GM12865 (cell line): ENCODE results near the gene CYP1B1.
A peak's percentile ranks its signal among the peaks of the same experiment; 100 is the strongest.
"Not testable (repeated sequence)": the region's sequence is repeated elsewhere in the genome, so short reads cannot be mapped to it uniquely, and the experiment has no call there.

ENCODE experiments used
- DNase-seq: peaks from one replicate; pipeline ENCODE4 v3.0.0; 2010; ENCODE audit warnings: low read depth
- H3K4me3 ChIP-seq: 2 replicates; pipeline ENCODE4 v1.5.1; 2011; ENCODE audit warnings: mild to moderate bottlenecking, low read depth, low read length, control low read depth
- CTCF ChIP-seq: IDR thresholded peaks from 2 replicates; pipeline ENCODE4 v1.5.1; 2011; ENCODE audit warnings: low read length, control low read depth, low read depth, inconsistent platforms; ENCODE audit not compliant: insufficient read depth; ENCODE audit errors: missing control alignments

CYP1B1 gene

GRCh38 chr2:38116762-38117161, 40.8 kb upstream of the CYP1B1 start:
- no peak overlapping the region for H3K4me3 ChIP-seq
- no peak for TF ChIP-seq CTCF
- no peak for DNase-seq

GRCh38 chr2:38115216-38116032, 39.5 kb upstream of the CYP1B1 start:
- TF ChIP-seq CTCF = peak; percentile 97
- peak; percentile 80 for DNase-seq
- no peak overlapping the region for H3K4me3 ChIP-seq

- TF ChIP-seq CTCF = no peak
- no peak for DNase-seq
- no peak overlapping the region for H3K4me3 ChIP-seq
Observed at GRCh38 chr2:38113981-38114708, 38.2 kb upstream of the CYP1B1 start.

- H3K4me3 ChIP-seq = no peak overlapping the region
- no peak for DNase-seq
- TF ChIP-seq CTCF = no peak
Observed at GRCh38 chr2:38113051-38113450, 37.1 kb upstream of the CYP1B1 start.

- DNase-seq = not testable (repeated sequence)
Observed at GRCh38 chr2:38111350-38111749, 35.4 kb upstream of the CYP1B1 start.

GRCh38 chr2:38109732-38110181, 33.8 kb upstream of the CYP1B1 start:
- DNase-seq = no peak
- TF ChIP-seq CTCF = no peak
- H3K4me3 ChIP-seq = no peak overlapping the region

More at GRCh38 chr2:38111350-38111749, 35.4 kb upstream of the CYP1B1 start:
- H3K4me3 ChIP-seq = not testable (repeated sequence)

- TF ChIP-seq CTCF = no peak
- no peak overlapping the region for H3K4me3 ChIP-seq
- no peak for DNase-seq
Observed at GRCh38 chr2:38108907-38109731, 33.2 kb upstream of the CYP1B1 start.
